Nucleus accumbens (tissue), 56 donors: ENCODE measurements around the gene STMP1.
A peak's percentile ranks its signal among the peaks of the same experiment; 100 is the strongest.
"Not testable (repeated sequence)": the region's sequence is repeated elsewhere in the genome, so short reads cannot be mapped to it uniquely, and the experiment has no call there.

ENCODE experiments used
- DNase-seq, 56 donors: peaks; one replicate each; lab custom pipeline; 2025; lab: John Stamatoyannopoulos, UW

STMP1 gene

DNA sequence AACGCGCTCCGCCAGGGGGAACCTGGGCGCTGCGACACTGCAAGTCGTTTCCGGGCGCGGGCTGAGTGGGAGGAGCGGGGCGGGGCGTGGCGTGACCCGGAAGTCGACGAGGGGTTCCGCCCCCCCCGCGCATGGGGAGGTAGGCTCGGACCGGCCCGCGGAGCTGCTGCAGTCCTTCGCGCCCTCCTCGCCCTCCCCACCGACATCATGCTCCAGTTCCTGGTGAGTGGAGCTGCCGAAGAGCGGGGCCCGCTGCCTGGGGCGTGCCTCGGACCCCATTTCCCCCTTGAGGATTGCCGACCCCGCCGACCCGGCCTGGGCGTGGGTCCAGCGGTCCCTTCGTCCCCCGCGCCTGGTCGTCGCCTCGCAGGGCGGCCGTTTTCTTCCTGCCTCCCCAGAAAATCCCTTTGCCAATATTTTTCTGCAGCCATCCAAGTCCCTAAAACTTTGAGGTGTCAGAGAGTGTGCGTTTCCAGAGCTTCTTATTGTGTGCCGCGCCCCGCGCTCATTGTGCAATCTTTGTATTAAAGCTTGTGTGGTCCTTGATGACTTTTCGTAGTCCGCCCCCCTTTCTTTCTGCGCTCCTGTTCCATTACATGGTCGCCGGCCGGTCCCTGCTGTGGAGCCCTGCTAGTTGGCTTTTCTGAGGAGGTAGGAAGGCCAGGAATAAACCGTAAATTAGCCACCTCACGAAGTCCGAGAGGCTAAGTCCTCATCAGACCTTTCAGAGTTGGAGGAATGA, at the start of gene STMP1:
Gene STMP1, plus strand, starts transcription at position 142 of the 742 bp plus-strand sequence.
- peak in 55 of 56 donors; percentile 59 to 97 (median 90) for DNase-seq

DNA sequence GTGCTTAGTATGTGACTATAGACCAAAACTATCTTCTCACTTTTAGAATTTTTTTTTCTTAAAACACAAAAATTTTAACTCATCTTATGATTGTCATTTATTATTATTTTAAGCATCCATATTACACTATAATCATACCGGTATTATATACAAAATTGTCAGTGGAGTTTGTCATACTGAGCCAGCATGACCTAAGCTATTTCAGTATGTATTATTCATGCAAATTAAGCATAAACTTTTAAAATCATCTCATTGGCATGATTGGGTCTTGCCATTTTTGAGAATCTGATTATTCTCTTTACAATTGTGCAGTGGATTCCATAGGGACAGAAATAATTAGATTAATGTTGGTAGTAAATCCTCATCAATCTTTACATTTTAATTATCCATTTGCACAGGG, 46.2 kb upstream of the STMP1 start:
- DNase-seq = no peak

DNA sequence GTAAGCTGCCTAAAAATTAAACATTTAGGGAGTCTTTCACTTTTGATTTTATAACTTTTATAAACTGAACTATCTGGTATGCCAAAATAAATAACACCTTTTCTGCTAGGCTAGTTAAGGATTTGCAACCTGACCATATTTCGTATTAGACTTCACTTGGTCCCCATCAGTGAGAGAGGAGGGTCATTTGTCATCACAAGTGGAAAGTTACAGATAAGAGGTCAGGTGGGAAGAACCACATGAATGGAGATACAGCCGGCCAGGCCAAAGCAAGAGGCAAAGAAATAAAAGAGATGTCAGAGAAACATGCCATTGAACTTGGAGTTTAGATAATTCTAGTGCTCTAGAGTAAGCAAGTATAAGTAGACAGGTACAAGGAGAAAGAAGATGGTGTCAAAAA, 44.5 kb upstream of the STMP1 start:
- DNase-seq = no peak

DNA sequence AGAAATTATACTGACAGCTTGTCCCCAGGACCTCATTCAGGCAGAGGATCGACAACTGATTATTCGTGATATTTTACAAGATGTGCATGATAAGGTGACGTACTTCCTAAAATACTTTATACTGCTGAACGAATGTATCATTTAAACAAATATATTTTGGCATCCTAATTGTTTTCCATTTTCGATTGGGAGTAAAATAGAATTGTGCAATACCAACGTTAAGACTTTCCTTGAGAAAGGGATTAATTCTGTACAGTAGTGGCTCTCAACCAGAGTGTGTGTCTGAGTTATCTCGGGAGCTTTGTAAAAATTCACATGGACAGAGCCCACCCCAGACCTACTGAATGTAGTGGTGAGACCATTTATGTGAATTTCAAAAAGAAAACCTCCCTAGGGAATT, 43.8 kb upstream of the STMP1 start:
- no peak for DNase-seq

DNA sequence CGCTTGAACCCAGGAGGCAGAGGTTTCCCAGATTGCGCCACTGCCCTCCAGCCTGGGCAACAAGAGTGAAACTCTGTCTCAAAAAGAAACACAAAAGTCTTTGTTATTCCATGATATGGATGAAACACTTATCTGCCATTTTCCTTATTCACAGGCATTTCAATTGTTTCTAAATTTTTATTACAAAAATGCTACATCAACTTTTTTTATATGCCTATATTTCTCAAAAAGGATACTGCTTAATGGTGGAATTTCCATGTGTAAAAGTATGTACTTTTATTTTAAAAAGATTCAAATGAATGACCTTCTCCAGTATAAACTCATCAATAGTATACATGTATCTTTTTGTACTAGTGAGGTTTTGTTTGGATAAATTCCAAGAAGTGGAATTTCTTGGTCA, 41.9 kb upstream of the STMP1 start:
- no peak for DNase-seq

DNA sequence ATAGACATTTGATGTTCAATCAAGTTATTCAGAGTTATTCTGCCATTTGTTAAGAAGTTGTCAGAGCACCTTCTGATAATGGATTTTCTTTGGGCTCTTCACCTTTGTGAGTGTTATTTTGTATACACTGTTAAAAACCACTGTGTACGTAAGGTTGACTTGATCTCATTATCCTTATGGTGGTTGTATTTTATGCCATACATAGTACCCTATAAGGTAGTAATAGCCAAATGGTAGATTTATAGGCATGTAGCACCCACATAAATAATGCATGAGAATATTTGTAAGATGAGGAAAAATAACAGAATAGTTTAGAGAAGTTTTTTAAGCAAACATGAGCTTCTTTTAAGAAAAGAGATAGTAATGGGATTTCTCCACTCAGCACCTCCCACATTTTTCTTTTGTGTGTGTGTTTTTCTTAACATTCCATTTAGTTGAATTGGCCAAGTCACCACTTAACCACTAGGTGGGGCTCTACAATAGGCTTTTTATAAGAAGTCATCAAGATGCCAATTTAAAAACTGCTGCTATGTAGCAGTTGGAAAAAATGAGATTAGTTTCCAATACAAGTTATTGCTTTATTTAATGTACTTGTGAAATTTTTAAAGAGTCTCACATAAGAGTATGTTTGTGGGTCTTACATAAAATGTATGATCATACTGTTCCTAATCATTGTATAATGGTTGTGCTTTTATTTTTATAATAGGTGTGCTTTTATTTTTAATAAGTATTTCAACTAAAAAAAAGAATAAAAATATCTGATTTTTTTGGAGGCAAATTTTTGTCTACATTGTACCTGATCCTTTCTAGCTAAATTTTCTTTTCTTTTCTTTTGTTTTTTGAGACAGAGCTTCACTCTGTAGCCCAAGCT, 41.1 kb upstream of the STMP1 start:
- peak in 13 of 56 donors; percentile 1 to 57 (median 13) for DNase-seq

DNA sequence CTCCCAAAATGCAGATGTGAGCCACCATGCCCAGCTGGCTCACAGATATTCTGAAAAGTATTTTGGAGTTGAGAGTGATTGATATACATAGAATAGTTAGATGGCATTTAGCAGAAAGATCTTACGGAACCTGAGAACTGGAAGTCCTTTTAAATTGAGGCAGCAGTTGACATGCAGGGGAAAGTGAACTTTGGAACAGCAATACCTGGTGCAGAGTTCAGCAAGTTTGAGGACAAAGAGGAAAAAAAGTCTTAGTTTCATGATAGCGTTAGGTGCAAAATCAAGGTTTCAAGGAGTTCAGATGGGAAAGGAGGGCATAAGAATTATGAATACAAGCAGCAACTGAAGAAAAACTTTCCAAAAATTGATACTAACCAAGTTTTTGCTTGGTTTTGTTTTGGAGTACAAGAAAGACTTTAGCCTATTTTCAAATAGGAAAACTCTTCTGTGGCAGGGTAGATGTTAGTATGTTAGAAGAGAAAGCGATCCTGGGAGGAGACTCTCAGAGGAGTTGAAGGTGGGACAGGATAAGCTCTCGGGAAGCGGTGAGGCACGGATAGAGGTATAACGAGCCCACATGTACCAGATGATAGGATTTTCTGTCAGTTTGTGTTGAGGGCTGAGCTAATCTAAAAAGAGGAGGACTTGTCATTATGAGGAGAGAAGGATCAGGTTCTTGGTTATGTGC, 28.0 kb upstream of the STMP1 start:
- DNase-seq = no peak

DNA sequence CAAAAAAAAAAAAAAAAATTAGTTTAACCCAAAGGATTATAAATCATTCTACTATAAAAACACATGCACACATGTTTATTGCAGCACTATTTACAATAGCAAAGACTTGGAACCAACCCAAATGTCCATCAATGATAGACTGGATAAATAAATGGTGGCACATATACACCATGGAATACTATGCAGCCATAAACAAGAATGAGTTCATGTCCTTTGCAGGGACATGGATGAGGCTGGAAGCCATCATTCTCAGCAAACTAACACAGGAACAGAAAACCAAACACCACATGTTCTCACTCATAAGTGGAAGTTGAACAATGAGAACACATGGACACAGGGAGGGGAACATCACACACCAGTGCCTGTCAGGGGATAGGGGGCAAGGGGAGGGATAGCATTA, 22.6 kb upstream of the STMP1 start:
- DNase-seq = not testable (repeated sequence)

DNA sequence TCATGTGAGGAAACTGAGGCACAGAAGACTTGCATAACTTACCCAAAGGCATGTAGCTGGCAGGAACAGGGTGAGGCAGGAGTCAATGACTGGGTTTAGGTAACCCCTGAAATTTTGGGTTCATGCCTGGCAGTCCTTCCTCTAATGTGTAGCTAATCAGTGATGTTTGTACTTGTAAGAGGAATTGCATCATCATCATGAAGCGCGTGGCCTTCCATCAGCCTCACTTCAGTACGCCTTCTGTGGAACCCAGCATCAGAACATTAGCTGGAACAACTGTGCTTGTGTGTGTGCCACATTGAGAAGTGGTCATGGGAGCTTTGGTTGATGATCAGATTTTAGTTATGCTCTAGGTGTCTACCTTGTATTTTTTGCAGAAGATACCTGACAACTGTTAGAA, 18.2 kb upstream of the STMP1 start:
- no peak for DNase-seq

DNA sequence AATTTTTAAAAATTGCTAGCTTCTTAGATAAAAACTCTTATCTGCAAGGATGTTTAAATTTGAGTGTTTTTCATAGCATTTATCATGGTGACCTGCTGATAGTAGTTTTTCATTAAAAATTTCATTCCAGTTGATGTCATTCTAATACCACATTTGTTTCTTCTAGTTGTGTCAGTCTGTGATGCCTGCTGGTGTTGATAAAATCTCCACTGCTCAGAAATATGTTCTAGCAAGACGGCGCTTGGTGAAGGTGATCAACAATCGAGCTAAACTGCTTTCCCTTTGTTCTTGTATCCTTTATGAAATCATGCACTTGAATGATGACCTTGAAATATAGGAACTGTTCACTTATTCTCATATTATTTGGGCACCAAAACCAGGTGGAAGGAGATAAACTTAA, 17.6 kb upstream of the STMP1 start:
- DNase-seq = no peak

DNA sequence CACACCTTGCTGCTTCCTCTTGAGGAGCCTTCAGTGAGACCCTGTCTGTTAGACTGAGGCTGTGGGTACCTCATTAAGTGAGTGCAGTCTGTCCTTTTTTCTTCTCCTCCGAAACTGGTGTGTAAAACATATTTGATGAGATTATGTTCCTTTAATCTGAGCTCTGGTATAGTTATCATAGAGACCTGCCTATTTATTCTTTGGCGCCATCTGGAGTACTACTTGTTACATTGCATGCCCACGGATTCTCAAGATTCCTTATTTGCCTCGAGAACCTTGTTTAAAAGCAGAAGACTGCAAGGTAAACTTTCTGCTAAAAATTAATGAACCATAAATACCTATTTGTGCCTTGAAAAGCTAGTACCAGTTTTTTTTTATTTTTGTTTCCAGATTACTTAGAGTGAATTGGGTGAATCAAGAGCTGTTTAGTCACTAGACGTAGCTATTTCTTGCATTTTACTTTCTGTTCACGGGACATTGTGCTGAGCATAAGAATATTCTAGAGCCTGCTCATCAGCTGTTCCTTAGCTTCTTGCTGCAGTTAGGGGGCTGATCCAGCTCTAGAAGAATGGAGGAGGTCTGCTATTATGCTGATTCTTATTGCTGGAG, 16.9 kb upstream of the STMP1 start:
- DNase-seq = peak in 6 of 56 donors; percentile 0 to 20 (median 13)

DNA sequence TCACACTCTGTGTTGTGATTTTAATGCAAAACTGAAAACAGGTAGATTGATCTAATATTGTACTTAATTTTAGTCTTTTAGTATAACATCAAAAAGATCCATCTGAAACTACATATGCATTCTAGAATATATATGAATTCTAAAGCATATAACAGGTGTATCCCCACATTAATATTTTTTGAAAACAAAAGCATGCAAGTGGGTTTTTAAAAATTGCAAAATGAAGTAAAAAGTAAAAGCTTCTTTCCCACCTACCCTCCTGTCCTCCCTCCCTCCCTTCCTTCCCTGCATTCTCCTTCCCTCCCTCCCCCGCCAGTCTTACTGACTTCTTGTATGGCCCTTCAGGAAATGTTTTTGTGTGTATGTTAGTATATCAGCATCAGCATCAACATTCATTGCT, 14.6 kb upstream of the STMP1 start:
- DNase-seq = no peak

DNA sequence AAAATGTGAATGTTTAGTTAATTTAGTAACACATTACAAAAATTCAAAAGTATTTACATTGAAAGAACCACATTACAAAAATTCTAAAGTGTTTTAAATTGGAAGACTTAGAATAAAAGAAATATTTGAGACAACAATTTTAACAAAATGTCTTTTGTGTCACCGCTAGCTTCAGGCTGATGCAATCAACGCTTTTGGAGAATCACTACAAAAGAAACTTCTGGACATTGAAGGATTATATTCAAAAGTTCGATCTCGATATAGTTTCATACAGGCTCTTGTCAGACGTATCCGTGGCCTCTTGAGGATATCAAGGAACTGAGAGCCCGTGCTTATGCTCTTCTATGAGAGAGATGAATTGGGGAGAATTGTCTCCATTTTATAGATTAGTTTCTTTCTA, 14.1 kb upstream of the STMP1 start:
- no peak for DNase-seq

DNA sequence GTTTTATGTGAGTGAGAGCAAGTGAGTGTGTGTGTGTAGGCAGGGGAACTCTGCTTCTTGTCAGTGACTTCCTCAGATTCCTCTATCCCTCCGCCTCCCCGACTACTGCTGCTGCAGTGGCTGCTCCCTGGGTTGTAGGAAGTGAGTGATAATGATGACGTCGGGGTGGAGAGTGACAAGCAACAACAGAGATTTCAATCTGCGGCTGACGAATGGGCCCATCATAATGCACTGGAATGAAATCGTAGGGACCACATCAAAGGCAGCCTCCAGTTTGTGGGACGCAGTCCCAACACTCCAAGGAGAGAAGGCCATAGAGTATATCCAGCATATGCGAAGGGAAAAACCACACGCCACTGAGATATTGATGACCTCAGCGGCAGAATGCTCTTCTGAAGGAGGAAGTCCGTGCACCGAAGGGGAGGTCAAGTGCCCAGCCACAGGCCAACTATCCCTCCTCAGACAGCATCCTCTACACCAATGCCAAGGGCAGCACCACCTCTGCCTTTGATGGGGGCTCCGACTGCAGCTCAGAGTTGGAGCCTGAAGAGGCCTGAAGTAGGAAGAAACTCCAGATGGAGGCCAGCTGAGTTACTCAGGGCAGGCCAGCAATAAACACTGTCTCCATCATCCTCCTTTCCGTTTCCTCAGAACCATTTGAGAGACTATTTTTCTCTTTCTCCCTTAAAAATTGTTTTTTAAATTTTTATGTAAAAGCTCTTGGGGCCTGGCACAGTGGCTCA, 11.3 kb upstream of the STMP1 start:
- peak in 38 of 56 donors; percentile 4 to 82 (median 42) for DNase-seq

DNA sequence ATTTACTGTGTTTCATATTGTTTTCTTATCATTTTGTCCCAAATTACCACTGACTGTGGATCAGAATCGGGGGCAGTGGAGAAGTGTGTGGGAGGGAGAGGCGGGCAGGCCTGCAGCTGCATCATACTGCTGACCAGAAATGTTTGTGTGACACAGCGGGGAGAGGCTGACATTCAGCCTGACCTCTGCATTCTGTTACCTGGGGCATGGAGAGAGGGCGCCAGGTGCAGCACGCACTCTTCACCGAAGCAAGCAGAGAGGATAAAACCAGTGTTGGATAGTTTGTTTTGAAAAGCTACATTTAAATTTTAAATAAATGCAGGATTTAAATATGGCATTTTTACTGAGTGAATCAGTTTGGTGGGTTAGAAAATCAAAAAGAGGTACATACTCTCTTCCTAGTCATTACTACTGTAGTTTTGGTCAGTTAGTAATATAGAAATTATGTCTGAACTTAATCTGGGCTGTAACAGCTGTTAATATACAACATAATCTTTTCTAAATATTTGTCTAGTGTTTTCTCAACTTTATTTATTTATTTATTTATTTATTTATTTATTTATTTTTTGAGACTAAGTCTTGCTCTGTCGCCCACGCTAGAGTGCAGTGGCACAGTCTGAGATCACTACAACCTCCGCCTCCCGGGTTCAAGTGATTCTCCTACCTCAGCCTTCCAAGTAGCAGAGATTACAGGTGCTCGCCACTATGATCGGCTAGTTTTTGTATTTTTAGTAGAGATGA, 8.8 kb upstream of the STMP1 start:
- no peak for DNase-seq

DNA sequence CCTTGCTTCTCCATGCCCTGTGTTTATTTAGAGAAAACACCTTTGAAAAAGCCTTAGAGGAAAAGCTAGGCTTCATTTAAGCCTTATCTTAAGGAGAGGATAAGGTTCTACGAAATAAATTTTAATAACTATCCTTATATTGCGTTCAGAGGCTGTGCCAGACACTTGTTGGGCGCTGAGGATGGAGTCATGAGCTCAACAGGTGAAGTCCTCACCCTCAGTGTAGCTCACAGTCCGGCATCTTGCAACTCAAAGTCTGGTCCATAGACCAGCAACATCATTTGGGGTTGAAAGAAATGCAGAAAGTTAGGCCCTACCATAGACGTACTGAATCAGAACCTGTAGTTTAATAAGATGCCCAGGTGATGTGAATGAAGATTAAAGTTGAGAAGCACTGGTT, 3.8 kb upstream of the STMP1 start:
- DNase-seq = no peak

DNA sequence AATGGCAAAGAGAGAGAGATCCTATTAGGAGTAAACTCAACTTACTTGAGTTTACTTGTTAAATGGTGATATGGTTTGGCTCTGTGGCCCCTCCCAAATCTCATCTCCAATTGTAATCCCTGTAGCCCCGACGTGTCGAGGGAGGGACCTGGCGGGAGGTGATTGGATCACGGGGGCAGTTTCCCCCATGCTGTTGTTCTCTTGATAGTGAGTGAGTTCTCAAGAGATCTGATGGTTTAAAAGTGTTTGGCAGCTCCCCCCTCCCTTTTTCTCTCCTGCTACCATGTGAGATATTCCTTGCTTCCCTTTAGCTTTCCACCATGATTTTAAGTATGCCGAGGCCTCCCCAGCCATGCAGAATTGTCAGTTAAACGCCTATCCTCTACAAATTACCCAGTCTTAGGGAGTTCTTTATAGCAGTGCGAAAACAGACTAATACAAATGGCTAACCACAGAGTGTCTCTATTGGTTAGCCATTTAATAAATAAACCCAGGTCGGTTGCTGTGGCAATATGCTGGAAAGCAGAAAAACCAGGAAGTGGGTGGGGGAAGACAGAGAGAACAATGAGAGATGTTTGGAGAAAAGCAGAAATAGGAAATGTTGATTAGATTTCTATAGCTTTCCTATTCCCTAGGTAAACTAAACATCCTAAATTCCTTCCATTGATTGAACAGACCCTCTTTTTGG, 3.0 kb upstream of the STMP1 start:
- DNase-seq = no peak

DNA sequence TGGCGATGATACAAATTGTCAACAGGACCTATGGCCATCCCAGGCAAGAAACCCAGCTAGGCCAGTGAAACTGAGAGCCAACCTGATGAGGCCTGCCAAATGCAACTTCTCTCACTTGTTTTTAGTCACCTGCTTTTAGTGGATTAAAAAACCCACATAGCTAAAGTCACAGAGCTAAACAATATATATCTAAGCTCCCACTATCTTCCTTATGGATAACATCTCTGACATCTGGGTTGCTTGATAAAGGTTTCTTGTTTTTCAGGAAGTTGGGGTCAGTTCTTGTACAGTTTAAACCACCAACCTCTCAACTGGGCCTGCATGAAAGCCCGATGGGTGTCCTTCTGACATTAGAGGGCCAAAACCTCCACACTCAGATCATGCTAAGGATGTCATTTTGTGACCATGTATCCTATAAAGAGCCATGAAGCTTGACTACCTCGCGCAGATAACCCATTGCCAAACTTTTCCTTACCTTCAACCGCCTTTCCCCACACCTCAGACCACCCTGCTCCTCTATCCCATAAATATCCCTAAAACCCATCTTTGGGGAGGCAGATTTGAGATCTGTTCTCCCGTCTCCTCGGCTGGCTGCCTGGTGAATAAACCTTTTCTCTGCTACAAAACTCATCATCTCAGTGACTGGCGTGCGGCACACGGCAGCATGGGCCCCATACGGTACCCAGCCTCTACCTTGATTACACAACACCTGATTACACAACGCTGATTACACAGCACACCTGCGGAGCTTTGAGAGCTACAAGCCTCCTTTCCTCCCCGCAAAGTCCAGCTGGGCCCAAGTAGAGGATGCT, 797 bp upstream of the STMP1 start:
- peak in 2 of 56 donors; percentile 45 to 54 for DNase-seq
